Measurements from ENCODE around the gene FOXN3.
"Not testable (repeated sequence)": the region's sequence is repeated elsewhere in the genome, so short reads cannot be mapped to it uniquely, and the experiment has no call there.

FOXN3 gene

GRCh38 chr14:89267163-89267562, 149.9 kb downstream of the FOXN3 start:
- DNase-seq, result no peak

- DNase-seq, result no peak
These were observed 150.3 kb downstream of the FOXN3 start for GRCh38 chr14:89266754-89267153.

DNA sequence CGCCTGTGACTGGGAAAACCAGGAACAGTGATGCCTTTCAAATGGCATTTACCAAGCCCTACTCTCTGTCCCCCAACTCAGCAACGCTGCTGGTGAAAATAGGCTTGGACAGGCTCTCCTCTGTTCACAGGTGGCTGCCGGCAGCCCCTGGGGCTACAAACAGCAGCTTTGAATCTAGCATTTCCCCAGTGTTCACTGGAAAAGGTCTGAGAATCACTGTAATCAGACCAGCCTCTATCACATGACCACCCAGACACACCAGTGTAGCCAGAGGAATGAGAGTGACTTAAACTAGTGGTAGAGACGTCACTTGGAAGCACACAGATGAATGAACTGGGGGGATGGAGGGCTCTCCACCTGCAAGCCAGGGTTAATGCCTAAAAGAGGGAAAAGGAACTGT, 151.8 kb downstream of the FOXN3 start:
- DNase-seq, result no peak

DNA sequence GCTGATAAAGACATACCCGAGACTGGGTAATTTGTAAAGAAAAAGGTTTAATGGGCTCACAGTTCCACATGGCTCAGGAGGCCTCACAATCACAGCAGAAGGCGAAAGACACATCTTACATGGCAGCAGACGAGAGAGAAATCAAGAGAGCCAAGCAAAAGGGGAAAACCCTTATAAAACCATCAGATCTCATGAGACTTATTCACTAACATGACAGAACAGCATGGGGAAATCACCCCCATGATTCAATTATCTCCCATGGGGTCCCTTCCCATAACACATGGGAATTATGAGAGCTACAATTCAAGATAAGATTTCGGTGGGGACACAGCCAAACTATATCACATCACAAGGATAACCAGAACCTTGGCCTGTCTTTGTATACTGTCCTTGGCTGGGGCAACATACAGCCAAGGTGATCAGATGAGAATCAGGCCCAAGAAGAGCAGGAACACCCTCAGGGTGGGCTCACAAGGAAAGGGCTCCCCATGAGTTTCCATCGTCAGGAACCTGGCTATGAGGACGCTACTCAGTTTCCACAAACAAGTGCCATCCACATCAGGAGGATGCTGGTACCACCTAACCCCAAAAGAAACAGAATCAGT, 152.7 kb downstream of the FOXN3 start:
- DNase-seq, result no peak

GRCh38 chr14:89262041-89262440, 155.0 kb downstream of the FOXN3 start:
- DNase-seq, result no peak

GRCh38 chr14:89260898-89261297, 156.1 kb downstream of the FOXN3 start:
- no peak for DNase-seq

- DNase-seq, result no peak
These were observed 157.0 kb downstream of the FOXN3 start for GRCh38 chr14:89259951-89260609.

GRCh38 chr14:89258728-89259273, 158.2 kb downstream of the FOXN3 start:
- no peak for DNase-seq

- DNase-seq, result no peak
These were observed 160.1 kb downstream of the FOXN3 start for GRCh38 chr14:89256951-89257350.

- no peak for DNase-seq
These were observed 160.8 kb downstream of the FOXN3 start for GRCh38 chr14:89256283-89256682.

GRCh38 chr14:89255852-89256251, 161.2 kb downstream of the FOXN3 start:
- no peak for DNase-seq

GRCh38 chr14:89255012-89255411, 162.0 kb downstream of the FOXN3 start:
- DNase-seq, result no peak

DNA sequence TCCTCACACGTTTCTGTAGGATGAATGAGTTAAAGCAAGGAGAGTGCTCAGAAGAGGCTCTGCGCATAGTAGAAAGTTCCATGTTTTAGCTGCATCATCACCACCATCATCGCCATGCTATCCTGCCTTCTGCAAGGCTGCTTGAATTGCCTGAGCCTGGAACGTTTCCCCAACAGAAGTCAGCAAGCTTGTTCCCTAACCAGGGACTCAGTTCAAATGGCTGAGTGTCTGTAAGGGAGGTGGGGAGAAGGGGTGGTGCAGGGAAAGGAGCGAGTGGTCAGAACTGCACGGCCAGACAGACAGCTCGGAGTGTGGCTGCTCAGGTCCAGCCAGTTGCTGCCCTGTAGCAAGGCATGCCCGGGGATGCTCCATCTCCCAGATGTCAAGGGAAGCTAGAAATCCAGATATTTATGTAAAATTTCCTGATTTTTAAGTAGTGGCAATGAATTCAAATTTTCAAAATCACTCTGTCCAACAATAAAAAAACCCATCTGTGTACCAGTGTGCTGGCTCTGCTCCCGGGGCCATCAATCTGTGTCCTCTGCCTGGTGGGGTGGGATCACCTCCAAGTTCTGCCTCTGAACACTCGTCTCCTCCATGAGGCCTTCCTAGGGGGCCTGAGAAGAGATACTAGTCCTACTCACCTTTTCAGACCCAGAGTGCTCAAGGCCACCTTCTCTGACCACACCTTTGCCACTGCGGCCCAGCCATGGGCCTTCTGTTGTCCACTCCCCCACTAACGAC, 162.7 kb downstream of the FOXN3 start:
- DNase-seq, result no peak

- no peak for DNase-seq
These were observed 164.0 kb downstream of the FOXN3 start for GRCh38 chr14:89252887-89253532.

DNA sequence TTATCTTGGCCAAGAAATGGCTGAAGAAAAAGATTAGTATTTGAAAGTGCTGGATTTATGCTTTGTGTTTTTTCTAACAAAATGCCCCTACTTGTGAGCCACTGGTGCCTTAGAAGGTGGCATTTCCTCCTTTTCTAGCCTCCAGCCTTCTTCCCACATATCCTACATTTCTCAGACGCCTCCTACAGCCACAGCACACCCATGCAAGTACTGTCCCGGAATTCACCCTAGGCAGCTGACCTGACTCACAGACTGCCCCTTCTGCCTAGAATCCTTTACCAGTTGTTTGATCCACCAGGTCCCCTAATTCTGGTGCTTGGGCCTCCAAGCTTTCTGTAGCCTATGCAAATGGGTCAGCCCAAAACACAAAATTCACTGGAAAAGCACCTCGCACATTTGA, 166.0 kb downstream of the FOXN3 start:
- no peak for DNase-seq

DNA sequence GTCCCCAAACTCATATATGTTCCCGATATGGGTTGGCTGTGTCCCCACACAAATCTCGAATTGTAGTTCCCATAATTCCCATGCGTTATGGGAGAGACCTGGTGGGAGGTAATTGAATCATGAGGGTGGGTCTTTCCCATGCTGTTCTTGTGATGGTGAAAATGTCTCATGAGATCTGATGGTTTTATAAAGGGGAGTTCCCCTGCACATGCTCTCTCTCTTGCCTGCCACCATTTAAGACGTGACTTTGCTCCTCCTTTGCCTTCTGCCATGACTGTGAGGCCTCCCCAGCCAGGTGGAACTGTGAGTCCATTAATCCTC, 166.4 kb downstream of the FOXN3 start:
- DNase-seq, result not testable (repeated sequence)

DNA sequence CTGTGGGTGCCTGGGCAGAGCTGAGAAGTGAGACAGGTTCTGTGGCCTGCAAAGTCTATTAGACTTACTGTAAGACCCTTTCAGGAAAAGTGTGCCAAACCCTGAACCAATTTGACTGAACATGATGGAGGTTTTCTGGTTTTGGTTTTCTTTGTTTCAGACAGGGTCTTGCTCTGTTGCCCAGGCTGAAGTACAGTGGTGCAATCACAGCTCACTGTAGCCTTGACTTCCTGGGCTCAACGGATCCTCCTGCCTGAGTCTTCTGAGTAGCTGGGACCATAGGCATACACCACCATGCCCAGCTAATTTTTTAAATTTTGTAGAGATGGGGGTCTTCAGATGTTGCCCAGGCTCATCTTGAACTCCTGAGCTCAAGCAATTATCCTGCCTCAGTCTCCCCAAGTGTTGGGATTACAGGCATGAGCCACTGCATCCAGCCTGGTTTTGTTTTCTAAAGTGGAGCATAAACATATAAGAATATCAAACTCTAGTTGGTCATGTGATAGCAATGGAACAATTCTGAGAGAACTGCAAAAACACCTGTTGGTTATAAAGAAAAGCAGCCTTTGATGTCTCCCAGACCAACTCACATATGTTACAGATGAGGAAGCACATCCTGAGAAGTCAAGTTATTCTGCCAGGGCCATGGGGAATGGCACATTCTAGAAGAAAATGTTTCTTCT, 166.9 kb downstream of the FOXN3 start:
- DNase-seq, result no peak

- DNase-seq, result no peak
These were observed 167.9 kb downstream of the FOXN3 start for GRCh38 chr14:89249065-89249695.

GRCh38 chr14:89248411-89249064, 168.5 kb downstream of the FOXN3 start:
- no peak for DNase-seq

GRCh38 chr14:89247457-89248122, 169.4 kb downstream of the FOXN3 start:
- no peak for DNase-seq

DNA sequence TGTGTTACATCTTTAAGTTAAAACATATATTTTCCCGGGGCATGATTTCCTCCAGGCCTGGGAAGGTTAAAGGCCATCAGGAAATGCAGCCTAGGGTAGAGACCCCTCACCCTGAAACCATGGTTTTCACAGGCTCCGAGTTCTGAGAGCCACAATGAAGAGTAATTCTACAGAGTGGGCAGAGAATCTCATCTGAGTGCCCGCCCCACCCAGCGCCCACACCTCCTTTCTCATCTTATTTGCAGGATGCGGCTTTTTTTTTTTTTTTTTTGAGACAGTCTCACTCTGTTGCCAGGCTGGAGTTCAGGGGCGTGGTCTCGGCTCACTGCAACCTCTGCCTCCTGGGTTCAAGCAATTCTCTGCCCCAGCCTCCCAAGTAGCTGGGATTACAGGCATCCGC, 170.7 kb downstream of the FOXN3 start:
- DNase-seq, result no peak
